Measurements from ENCODE around the gene SPNS2.

GRCh38 chr17:4508207-4508606 is 9.5 kb downstream of the SPNS2 start:
- no peak for TF ChIP-seq CTCF (conservative IDR thresholded peaks at IDR 0.05; ENCODE audit: low read depth, low read length)
- TF ChIP-seq EZH2phosphoT487 (IDR thresholded peaks at IDR 0.05; ENCODE audit: borderline replicate concordance, low read length) = no peak
